NCI-H82 treated with DMSO at 0.1 percent for 48 hours (cell line): ENCODE results near the gene LRRC71.

ENCODE experiments used
- DNase-seq: peaks from one replicate; lab custom pipeline; 2025; ENCODE audit not compliant: unreplicated experiment; lab: John Stamatoyannopoulos, UW

The LRRC71 gene

DNA sequence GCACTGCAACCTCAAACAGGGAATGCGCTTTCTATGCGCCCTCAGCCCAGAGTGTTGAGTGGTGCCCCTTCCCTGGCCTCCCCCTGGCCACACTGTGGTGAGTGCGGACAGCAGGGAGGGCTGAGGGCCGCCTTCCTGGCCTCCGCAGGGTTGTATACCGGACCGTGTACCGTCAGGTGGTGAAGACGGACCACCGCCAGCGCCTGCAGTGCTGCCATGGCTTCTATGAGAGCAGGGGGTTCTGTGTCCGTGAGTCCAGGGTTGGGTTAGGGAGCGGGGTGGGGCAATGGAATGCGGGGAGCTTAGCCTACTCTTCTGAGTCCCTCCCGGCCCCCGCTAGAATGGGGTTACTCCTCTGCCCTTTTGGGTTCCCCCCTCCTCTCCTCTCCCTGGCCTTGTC lies 15.3 kb upstream of the LRRC71 start:
- DNase-seq = no peak

DNA sequence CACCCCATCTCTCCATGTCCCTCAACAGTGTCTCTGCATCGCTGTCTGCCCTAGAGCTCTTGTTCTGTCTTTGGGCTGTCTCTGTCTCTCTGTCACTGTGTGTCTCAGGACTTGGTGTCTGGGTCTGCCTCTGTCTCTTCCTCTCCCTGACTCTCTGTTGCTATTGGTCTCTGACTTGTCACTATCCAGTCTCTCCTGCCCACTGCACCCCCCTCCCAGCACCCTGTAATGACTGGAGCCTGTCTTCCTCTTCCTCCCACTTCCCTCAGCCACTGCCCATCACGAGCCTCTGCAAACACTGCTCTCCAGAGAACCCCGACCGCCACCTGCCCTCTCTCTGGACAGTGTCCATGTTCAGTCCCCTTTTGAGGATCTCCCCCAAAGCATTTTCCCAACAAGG lies 14.8 kb upstream of the LRRC71 start:
- DNase-seq = no peak

DNA sequence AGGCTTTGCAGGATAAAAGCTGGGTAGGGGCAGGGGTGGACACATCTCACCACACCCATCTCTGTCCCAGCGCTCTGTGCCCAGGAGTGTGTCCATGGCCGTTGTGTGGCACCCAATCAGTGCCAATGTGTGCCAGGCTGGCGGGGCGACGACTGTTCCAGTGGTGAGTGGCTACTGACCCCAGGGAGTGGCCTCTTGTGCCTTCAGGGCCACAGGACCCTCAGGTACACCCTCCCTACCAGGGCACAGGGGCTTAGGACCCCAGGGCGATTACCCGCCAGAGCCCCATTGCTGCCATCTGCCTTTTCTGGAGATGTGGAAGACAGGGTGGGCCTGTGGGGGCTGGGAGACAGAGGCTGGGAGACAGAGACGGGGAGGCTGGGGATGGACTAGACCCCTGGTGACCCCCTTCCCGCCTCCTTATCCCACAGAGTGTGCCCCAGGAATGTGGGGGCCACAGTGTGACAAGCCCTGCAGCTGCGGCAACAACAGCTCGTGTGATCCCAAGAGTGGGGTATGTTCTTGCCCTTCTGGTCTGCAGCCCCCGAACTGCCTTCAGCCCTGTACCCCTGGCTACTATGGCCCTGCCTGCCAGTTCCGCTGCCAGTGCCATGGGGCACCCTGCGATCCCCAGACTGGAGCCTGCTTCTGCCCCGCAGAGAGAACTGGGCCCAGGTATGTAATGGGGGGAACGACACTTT lies 14.1 kb upstream of the LRRC71 start:
- DNase-seq = no peak

DNA sequence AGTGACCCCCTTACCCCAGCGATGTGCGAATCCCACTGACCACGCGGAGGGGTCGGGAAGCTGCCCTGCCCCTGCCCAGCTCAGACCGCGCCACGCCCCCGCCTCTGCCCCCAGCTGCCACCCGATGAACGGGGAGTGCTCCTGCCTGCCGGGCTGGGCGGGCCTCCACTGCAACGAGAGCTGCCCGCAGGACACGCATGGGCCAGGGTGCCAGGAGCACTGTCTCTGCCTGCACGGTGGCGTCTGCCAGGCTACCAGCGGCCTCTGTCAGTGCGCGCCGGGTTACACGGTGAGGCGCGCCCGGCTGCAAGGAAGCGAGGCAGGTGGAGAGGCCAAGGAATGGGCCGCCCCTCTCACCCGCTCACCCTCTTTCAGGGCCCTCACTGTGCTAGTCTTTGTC lies 11.9 kb upstream of the LRRC71 start:
- DNase-seq = no peak

DNA sequence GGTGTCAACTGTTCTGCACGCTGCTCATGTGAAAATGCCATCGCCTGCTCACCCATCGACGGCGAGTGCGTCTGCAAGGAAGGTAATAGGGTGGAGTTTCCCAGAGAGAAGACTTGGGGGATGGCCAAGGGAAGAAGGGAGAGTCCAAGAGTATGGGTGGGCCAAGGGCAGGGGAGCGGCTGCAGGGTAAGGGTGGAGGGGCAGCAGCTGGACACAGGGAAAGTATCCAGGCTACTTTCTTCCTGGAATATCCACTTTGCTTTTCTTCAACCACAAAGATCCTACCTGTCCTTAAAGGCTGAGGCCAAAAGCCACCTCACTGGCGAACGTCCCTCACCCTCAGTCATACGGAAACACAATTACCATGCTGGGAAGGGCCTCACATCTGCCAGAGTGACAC lies 11.5 kb upstream of the LRRC71 start:
- DNase-seq = no peak

DNA sequence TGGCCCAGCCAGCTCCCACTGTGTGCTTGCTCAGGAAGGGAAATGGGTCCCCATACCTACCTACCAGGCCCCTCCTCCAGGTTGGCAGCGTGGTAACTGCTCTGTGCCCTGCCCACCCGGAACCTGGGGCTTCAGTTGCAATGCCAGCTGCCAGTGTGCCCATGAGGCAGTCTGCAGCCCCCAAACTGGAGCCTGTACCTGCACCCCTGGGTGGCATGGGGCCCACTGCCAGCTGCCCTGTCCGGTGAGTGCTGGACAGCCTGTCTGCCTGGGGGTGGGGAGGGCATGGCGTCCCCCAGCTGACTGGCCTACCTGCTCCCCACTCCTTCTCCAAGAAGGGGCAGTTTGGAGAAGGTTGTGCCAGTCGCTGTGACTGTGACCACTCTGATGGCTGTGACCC lies 10.8 kb upstream of the LRRC71 start:
- no peak for DNase-seq

DNA sequence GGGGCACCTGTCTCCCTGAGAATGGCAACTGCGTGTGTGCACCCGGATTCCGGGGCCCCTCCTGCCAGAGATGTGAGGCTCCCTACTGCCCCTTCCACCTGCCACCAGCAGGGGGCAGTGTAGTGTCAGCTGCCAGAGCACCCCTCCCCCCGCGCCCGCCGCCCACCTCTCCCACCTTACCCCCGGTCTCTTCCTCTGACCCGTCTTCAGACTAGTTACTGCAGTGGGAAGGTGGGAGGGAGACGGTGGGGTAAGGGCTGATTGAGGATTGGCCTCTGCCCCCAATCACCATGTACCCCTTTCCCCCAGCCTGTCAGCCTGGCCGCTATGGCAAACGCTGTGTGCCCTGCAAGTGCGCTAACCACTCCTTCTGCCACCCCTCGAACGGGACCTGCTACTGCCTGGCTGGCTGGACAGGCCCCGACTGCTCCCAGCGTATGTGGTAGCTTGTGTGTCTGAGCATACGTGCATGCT lies 10.1 kb upstream of the LRRC71 start:
- no peak for DNase-seq

DNA sequence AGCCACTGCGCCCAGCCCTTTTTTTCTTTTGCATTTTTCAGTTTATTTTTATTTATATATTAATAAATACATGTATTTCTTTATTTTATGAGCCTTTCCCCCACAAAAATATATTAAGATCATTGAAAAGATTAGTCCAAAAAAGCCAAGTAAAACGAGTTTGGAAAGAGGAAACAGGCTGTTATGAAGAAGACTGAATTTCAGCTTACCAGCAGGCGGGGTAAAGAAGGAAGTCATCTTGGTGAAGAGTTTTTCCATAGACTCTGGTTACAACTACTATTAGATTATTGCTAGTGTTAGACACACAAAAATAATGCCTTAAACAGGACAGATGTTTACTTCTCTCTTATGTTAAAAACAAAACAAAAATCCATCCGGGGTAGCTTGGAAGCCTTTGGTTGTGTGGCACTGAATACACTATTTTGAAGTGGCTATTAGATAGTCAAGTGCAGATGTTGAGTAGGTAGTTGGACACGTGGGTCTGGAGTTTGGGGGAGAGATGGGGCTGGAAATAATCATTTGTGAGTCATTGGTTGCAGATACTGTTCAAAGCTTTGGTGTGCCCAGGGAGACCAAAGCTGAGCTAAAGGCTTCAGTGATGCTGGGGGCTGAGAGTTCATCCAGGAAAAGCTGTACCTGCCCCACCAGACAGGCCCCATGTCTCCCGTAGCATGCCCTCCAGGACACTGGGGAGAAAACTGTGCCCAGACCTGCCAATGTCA lies 8.7 kb upstream of the LRRC71 start:
- no peak for DNase-seq

DNA sequence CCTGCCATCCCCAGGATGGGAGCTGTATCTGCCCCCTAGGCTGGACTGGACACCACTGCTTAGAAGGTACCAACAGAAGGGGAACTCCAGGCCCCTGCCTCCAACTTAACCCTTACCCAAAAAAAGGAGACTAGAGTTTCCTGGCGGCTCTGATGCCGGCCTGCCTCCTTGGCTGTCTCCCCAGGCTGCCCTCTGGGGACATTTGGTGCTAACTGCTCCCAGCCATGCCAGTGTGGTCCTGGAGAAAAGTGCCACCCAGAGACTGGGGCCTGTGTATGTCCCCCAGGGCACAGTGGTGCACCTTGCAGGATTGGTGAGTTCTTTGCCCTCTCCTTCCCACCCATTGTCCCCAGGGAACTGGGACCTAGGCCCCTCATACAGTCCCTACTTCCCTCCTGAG lies 8.1 kb upstream of the LRRC71 start:
- no peak for DNase-seq

DNA sequence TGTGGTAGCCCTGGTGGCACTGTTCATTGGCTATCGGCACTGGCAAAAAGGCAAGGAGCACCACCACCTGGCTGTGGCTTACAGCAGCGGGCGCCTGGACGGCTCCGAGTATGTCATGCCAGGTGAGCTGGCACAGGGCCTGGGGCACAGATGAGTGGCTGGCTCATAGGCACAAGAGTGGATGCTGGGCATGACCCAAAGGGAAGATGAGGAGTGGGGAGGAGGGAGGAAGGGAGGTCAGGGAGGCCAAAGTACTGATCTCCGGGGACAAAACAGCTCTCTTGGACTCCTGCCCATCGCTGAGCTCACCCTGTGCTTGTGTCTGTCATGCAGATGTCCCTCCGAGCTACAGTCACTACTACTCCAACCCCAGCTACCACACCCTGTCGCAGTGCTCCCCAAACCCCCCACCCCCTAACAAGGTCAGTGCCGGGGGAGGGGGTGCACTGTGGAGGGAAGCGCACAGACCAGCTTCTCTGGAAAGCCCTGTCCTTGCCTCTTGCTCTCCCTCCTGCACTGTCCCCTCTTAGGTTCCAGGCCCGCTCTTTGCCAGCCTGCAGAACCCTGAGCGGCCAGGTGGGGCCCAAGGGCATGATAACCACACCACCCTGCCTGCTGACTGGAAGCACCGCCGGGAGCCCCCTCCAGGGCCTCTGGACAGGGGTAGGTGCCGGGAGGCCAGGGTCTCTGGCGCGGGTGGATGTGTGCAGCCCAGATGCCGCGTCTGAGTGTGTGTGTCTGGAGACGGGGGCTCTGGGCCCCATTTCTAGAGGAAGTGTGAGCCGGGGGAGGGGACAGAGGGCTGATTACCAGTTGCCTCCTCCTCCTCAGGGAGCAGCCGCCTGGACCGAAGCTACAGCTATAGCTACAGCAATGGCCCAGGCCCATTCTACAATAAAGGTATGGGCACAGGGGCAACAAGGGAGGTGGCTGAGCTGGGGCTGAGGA lies 7.3 kb upstream of the LRRC71 start:
- DNase-seq = no peak

DNA sequence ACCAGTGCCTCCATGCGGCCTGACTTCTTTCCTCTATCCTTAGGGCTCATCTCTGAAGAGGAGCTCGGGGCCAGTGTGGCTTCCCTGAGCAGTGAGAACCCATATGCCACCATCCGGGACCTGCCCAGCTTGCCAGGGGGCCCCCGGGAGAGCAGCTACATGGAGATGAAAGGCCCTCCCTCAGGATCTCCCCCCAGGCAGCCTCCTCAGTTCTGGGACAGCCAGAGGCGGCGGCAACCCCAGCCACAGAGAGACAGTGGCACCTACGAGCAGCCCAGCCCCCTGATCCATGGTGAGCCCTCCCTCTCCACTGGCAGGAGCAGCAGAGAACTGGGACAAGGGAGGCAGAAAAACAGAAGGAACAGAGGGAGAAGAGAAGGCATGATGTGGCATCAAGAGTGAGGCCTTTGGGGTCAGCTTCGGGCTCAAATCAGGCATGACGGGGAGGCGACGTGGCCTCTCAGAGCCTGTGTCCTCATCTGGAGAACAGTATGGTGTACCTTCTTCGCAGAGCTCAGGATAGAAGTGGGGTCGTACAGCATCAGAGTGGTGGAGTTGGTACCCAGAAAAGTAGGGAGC lies 6.5 kb upstream of the LRRC71 start:
- no peak for DNase-seq

DNA sequence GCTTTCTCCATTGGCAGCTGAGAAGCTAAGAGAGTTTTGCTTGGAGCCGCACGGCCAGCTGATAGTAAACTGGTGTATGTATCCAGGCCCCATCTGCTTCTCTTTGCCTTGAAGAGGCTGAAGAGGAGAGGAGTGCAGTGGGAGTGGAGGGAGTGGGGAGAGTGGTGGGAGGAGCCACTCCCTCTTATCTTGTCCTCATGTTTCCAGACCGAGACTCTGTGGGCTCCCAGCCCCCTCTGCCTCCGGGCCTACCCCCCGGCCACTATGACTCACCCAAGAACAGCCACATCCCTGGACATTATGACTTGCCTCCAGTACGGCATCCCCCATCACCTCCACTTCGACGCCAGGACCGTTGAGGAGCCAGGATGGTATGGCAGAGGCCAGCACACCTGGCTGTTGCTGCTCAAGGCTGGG lies 6.0 kb upstream of the LRRC71 start:
- no peak for DNase-seq

DNA sequence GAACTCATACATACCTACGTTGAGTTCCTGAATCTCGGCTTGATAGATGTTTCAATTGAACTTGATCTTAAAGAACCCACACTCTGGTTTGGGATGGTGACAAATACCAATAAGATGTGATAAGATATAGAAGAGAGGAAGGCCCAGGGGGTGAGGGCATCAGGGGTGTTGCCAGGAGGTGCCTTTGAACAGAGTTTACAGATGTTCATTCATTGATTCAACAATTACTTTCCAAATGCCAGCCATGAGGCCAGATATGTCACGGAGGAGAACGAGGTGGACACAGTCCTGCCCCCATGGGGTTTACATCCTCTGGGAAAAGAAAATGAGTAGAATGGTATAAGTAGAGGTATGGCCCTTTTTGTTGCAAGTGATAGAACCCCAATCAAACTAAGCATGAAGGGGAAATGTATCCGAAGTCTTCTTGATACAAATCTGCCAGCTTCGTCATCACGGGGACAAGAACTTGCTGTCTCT lies 659 bp downstream of the LRRC71 start:
- no peak for DNase-seq

DNA sequence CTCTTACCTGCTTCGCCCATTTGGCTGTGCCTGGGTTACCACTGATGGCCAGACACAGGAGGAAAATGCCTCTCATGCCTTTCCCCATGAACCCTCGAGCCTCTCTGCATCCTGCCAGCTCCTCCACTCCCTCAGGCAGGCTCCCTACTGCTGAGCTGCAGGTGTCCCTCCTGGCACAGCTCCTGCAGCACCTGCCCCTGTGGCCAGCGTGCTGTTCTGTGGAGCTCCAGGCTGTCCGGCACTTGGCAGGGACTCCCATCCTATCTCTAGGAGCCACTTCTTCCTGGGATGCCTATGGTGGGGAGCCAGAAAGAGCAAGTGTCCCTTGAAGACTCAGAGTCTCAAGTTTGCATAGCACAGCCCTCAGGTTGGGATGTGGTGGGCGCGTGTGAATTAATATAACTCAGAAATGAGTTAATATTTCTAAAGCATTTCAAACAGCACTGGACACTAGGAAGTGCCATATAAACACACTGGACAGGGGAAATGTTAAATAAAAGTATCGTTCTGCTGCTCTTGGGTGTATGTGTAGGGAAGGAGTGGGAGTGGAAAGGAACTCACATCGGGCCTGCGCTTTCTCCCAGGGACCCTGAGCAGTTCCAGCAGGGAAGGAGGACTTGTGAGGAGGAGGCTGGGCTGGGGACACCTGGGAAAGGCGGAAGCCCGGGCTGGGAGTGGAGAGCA lies 2.7 kb downstream of the LRRC71 start:
- no peak for DNase-seq

DNA sequence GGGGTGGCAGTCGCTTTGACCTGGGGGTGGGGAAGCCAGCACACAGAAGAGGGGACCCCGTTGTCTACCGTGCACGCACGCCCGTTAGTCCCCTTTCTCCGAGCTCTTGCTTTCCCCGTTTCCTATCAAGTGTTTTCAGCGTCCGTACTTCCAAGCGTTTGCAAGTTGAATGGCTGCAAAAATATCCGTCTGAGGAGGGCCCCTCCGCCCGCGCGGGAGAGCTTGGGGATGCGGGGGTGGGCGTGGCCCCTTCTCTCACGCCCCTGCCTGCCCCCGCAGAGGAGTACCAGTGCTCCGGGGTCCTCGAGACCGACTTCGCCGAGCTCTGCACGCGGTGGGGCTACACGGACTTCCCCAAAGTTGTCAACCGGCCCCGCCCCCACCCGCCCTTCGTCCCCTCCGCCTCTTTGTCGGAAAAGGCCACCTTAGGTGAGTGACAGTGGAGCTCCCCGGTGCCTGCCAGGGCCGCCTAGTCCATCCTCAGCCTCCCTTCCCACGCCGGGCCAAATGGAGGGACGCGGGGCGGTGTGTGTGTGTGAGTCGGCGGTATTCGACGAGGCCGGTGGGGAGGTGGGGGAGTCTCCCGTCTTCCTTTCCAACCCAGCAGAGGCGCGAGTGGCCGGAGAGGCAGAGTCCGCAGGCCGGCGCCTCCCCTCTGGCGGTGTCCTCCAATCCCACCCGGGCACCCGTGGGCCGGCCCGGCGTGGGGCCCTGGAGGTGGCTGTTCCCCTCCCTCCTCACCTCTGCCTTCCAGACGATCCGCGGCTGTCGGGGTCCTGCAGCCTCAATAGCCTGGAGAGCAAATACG lies 3.4 kb downstream of the LRRC71 start:
- no peak for DNase-seq

DNA sequence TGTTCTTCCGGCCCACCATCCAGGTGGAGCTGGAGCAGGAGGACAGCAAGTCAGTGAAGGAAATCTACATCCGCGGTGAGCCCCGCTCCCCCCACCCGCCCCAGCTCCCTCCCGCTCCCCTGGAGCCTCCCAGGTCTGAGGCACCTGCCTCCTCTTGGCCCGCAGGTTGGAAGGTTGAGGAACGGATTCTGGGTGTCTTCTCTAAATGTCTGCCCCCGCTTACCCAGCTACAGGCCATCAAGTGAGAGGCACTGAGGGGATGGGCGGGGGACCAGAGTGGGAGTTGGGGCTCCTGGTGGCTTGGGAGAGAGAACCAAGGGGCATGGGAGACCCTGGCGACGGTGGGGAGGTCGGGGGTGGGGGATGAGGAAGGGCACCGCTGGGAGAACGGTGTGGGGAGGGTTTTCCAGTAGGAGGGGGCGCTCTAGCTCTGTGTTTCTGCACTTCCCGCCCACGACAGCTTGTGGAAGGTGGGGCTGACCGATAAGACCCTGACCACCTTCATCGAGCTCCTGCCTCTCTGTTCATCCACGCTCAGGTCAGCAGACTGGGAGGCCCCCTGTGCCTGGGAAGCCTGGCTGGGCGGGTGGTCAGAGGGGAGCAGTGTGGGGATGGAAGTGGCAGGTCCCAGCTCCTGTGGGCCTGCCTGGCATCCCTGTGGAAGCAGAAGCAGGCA lies 4.2 kb downstream of the LRRC71 start:
- no peak for DNase-seq

DNA sequence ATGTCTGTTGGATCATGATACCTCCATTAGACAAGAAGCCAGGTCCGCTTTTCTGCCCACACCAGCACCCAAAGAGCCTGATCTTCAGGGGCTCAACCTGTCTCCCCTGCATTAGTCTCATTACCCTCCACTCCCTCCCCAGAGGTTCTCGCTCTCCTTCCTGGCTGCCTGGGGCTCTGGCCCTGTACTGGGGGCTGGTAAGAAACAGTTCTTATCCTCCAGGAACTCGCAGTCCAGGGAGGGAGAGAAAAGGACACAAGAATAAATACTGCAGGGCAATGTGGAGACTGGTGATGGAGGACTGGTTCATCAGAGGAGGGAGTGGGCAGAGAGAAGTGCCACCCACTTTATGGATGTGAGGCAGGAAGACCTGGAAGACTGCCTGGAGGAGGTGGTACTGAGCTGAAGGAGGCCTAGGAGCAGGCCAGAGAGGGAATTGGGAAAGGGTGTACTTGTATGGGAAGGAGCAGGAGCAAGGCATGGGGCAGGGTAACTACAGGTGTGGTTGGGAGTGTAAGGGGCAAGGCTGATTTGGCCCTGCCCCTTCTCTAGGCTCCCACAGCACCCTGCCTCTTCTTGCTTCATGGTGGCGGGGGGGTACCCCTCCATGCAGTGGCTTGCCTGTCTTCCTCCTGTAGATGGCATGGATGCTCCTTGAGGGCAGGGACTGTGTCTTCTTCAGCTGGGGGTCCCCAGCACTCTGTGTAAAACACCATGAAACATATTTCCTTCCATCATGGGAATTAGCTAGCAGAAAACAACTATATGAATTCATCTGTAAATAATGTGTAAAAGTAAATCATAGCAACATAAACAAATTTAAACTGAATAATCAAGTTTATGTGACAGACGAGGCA lies 5.0 kb downstream of the LRRC71 start:
- no peak for DNase-seq

DNA sequence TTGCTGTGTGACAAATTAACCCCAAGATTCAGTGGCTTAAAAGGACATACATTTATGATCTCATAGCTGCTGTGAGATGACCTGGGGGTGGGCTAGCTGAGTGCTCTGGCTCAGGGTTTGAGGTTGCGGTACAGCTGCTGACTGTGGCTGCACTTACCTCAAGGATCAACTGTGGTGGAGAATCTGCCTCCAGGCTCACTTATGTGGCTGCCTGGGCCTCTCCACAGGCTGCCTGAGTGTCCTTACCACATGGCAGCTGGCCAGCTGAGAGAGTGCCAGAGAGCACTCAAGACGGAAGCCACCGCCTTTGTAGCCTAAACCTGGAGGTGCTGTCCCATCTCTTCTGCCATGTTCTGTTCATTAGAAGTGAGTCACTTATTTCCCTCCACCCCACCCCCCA lies 5.7 kb downstream of the LRRC71 start:
- DNase-seq = no peak
